HG02943 (cell line): ENCODE results near the gene DPF3.

Experiments
- ATAC-seq: cut with Tn5 transposase; IDR thresholded peaks from one replicate; pipeline ENCODE4 v1.9.1; 2021; ENCODE audit warnings: mild to moderate bottlenecking, low read depth, moderate library complexity; ENCODE audit not compliant: unreplicated experiment

Gene DPF3

GRCh38 chr14:72745991-72746980 lies 147.6 kb downstream of the DPF3 start:
- no peak for ATAC-seq

DNA sequence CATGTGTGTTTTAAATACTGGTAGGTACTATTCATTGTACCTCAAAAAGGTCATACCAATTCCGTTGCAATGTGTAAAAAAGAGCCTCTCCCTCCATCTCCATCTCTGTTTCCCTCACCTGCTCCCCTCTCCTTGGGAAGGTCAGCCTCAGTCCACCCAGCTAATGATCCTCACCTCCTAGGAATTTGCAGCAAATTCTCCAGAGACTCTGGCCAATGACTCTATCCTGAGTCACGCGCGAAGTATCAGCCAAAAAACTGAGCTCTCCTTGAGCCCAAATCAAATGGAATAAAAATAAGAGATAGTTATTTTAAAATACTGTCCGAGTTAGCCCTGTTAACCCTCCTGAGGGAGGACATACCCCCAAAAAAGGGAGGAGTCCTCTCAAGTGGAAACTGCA lies 148.4 kb downstream of the DPF3 start:
- ATAC-seq, result no peak

- ATAC-seq, result no peak
These were observed 149.3 kb downstream of the DPF3 start for GRCh38 chr14:72744416-72745120.

DNA sequence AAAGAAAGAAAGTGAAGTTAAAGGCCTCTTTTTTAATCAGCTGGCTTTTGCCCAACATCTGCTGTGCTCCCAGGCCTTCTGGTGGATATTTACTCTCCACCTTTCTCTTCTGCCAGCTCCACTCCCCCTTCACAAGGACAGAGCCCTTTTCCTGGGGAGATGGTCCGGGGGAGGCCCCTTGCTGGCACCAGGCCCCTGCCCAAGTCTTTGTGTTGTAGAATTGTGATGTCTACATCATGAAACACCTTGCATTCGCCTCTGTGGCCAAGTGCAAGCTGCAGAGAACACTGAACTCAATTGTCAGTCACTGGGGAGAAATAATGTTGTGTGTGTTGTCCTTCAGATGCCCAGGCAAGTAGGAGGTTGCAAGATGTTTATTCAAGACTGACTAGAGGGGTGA lies 150.3 kb downstream of the DPF3 start:
- ATAC-seq, result no peak

- no peak for ATAC-seq
These were observed 151.1 kb downstream of the DPF3 start for GRCh38 chr14:72742838-72743195.

DNA sequence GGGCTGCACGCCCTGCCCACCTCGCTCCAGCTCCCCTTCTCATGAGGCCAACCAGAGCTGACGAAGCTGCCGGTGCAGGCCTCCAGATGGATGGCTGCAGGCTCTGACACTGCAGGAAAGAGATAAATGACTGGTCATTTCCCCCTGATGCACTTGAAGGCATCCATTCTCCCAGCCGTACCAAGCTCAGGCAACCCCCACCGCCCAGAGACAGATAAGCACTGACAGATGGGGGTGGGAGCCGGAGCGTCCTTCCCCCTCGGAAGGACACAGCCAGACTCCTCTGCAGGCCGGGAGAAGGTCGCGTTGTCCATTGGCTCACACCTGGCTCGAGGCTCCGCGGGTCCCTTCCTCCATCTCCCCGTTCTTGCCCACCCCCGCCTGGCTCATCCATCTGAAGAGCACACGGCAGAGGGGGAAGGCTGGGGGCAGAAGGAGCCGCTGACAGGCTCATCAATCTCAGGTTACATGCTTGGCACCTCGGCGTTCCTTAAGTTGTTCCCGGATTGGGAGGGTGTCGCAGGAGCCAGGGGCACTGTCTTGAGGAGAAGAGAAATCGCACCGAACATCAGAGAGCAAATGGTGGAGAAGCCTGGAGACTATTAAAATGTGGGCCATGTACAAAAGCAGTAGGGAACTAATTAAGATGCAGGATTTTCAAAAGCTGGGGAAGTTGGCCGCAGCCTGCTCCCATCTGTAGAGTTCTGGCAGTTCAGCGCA lies 151.6 kb downstream of the DPF3 start:
- ATAC-seq, result no peak

- ATAC-seq, result no peak
These were observed 152.1 kb downstream of the DPF3 start for GRCh38 chr14:72741826-72742117.

GRCh38 chr14:72740966-72741825 lies 152.7 kb downstream of the DPF3 start:
- ATAC-seq, result no peak

DNA sequence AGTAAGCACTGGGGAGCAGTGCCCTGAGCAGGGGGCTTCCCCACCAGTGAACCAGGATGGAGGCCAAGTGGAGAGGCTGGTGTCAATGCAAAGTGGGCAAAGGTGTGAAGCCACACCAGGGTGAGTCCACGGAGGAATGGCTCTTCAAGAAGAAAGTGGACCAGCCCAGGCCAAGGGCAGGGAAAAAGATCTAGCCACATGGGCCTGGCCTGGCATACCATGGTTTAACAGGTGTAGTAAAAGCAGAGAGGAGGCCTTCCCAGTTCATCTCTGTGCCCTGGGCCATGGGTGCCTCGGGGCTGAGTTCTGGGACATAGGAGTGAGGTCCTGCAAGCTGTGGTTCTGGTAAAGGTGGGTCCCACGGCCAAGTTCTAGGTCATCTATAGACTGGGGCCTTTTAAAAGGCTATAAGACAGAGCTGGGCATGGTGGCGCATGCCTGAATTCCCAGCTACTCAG lies 153.4 kb downstream of the DPF3 start:
- ATAC-seq, result no peak

GRCh38 chr14:72739446-72740405 lies 154.2 kb downstream of the DPF3 start:
- no peak for ATAC-seq

GRCh38 chr14:72738161-72738611 lies 155.7 kb downstream of the DPF3 start:
- no peak for ATAC-seq

GRCh38 chr14:72737560-72737943 lies 156.3 kb downstream of the DPF3 start:
- no peak for ATAC-seq

- no peak for ATAC-seq
These were observed 156.9 kb downstream of the DPF3 start for GRCh38 chr14:72736786-72737559.

GRCh38 chr14:72736308-72736707 lies 157.6 kb downstream of the DPF3 start:
- ATAC-seq, result no peak

GRCh38 chr14:72732022-72732780 lies 161.7 kb downstream of the DPF3 start:
- no peak for ATAC-seq

DNA sequence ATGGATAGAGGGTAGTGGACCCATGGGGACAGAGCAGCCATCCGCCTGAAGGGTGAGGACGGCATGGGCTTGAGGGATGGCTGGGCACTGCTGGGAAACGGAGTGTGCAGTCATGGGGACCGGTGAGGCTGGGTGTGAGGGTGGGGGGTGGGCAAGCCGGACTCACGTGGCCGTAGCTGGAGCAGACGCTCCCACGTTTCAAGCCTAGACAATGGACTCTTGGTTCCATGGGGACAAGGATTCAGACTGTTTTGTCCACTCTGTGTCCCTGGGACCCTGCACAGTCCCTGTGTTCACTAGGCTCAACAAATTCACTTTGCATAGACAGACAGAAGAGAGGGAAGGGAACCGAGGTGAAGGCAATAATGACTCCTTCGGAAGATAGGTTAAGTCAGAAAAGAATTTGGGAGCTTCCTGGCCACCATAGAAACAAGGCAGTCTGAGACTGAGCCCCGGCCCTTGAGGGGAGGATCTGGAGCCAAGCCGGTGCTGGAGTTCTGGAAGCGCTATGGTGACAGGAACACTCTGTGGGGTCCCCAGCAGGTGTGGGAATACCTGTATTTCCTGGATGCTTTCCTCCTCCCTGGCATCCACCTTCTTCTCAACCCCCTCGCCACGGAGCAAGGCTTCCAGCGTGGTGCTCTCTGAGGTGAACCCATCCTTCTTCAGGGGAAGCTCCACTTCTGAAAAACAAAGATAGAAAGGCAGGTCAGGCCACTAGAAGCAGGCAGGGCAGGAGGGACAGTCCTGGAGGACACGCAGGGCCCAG lies 162.5 kb downstream of the DPF3 start:
- ATAC-seq, result no peak

DNA sequence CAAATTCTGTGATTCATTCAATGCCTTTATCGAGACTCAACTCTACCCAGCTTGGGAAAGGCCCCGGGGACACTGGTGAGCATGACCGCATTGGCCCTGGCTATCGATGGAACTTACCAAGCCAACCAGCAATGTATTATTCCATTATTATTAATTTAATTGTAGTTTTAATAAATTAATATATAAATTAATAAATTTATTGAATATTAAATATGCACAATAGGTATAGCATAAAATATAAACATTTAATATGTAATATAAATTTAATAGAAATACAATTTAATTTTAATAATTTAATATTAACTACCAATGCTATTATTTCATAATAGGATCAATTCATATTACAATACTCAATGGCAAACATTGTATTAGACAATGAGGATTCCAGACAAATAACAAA lies 163.4 kb downstream of the DPF3 start:
- no peak for ATAC-seq
